Sigmoid colon (tissue), 7 donors: ENCODE measurements around the gene CALML3. TPM values are rescaled to one million over a fixed set of nuclear protein-coding genes. Genes with fewer than 3 reads are reported as not detected.
A peak's percentile ranks its signal among the peaks of the same experiment; 100 is the strongest.

ENCODE experiments used
- DNase-seq: peaks from one replicate; pipeline ENCODE4 v3.0.0-alpha.2; 2019
- H3K27ac ChIP-seq, 4 donors: fragments of 200-600 bp; sonication (generic); one replicate each; pipeline ENCODE4 v1.5.1; 2016 to 2019; ENCODE audit warnings: mild to moderate bottlenecking in 1 of 4
- H3K27me3 ChIP-seq, 3 donors: fragments of 200-600 bp; sonication (generic); one replicate each; pipeline ENCODE4 v1.5.1; 2019; ENCODE audit warnings: mild to moderate bottlenecking in 1 of 3
- H3K36me3 ChIP-seq, 4 donors: fragments of 200-600 bp; sonication (generic); one replicate each; pipeline ENCODE4 v1.5.1; 2016 to 2019
- H3K4me1 ChIP-seq, 4 donors: fragments of 200-600 bp; sonication (generic); one replicate each; pipeline ENCODE4 v1.5.1; 2017 to 2019
- H3K4me3 ChIP-seq, 4 donors: fragments of 200-600 bp; sonication (generic); one replicate each; pipeline ENCODE4 v1.5.1; 2017 to 2019; ENCODE audit warnings: mild to moderate bottlenecking in 2 of 4, moderate library complexity in 1 of 4
- H3K9me3 ChIP-seq, 4 donors: fragments of 200-600 bp in 3 of 4; sonication (generic) in 3 of 4; one replicate each; pipeline versions ENCODE4 v1.5.1 to v1.6.1; 2013 to 2019
- EP300 ChIP-seq, 4 donors: sonication (generic); formaldehyde crosslinking; IDR thresholded peaks; one replicate each; pipeline ENCODE4 v1.6.1; 2017; ENCODE audit warnings: antibody characterized with exemption in 4 of 4
- POLR2A ChIP-seq, 2 donors: fragments of 450-650 bp; IDR thresholded peaks; one replicate each; pipeline ENCODE4 v1.6.1; 2016; ENCODE audit warnings: antibody characterized with exemption in 2 of 2, mild to moderate bottlenecking in 2 of 2, moderate library complexity in 2 of 2
- POLR2AphosphoS5 ChIP-seq, 4 donors: sonication (generic); formaldehyde crosslinking; IDR thresholded peaks; one replicate each; pipeline ENCODE4 v1.6.1; 2017; ENCODE audit warnings: antibody characterized with exemption in 4 of 4
- WGBS, 2 donors: extraction: QIAGEN DNeasy Blood & Tissue Kit; methylation state at CpG; one replicate each; pipeline ENCODE4 v1.1.7; 2013; 5-methylcytosine and 5-hydroxymethylcytosine counted together
- intact Hi-C: fragments of 100-400 bp; cut with DNase I; formaldehyde crosslinking; loops from one replicate; pipeline ENCODE4 v1.15.1; 2023
- polyA plus RNA-seq, 3 donors: library from polyadenylated mRNA; stranded (reverse); fragments of 200-250 nt; gene quantifications; one replicate each; pipeline ENCODE4 v1.2.3, GENCODE V29; 2013
- total RNA-seq, 4 donors: library from RNA; depleted of rRNA; stranded (reverse); fragments of >200 nt; gene quantifications; one replicate each; pipeline ENCODE4 v1.1.0, GENCODE V29; 2016
- TF ChIP-seq, protein P1 (sequence below), 4 experiments: fragments of 450-650 bp in 3 of 4; fragments of 200-600 bp in 1 of 4; IDR thresholded peaks; one replicate each; pipeline ENCODE4 v1.5.1; 2016 to 2019; ENCODE audit warnings: antibody characterized with exemption in 4 of 4, mild to moderate bottlenecking in 3 of 4, moderate library complexity in 2 of 4
- donor health status: healthy with polysubstance abuse.
- donor health status: Bipolar disorder and iron deficiency.
- donor health status: healthy.

The CALML3 gene
- total and polyA plus RNA-seq, 7 donors: 0.15 TPM; not detected in 6

DNA sequence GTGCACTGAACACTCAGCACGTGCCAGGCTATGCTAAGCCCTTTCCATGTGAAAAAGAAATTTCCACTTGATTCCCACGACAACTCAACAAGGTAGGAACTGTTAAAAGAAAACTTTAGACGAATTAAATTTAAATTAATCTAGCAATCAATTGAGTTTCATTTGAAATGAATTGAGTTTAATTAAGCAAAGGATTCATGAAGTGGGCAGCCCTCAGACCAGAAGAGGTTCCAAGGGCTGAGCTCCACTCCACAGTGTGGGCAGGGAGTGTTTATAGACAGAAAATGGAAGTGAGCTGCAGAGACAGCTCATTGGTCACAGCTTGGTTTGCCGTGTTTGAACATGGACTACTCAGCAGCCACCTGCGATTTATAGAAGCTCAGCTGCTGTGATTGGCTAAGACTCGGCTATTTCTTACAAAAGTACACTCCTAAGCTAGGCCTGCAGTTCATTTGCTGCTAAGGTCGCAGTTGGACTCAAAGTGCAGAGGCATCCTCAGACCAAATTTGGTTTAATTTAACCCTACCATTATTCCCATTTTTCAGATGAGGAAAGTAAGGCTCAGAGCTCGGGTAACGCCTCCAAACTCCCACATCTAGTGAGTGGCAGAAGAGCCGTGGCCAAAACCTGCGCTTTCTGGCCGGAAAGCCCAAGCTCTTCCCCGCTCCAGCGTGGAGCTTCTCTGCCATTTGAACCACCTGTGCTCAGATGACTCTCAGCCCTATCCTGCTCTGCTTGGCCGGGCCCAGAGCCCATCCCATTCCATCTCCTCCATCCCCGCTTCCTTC lies 24.9 kb downstream of the CALML3 start:
- Histone ChIP-seq H3K27ac (peak overlapping the region; percentile 8 to 82 (median 80)), H3K4me3 (no peak overlapping the region), H3K4me1 (peaks cover 0 to 65% (median 53%) of the 10 kb centered on the region in 4 donors), H3K36me3 (no peaks in the 10 kb centered on the region), H3K9me3 (no peaks in the 10 kb centered on the region), H3K27me3 (no peaks in the 10 kb centered on the region)
- TF ChIP-seq POLR2AphosphoS5 (IDR thresholded peaks at IDR 0.05) (no peak), EP300 (IDR thresholded peaks at IDR 0.05) (no peak), POLR2A (IDR thresholded peaks at IDR 0.05) (no peak)
- TF ChIP-seq, protein P1, sequence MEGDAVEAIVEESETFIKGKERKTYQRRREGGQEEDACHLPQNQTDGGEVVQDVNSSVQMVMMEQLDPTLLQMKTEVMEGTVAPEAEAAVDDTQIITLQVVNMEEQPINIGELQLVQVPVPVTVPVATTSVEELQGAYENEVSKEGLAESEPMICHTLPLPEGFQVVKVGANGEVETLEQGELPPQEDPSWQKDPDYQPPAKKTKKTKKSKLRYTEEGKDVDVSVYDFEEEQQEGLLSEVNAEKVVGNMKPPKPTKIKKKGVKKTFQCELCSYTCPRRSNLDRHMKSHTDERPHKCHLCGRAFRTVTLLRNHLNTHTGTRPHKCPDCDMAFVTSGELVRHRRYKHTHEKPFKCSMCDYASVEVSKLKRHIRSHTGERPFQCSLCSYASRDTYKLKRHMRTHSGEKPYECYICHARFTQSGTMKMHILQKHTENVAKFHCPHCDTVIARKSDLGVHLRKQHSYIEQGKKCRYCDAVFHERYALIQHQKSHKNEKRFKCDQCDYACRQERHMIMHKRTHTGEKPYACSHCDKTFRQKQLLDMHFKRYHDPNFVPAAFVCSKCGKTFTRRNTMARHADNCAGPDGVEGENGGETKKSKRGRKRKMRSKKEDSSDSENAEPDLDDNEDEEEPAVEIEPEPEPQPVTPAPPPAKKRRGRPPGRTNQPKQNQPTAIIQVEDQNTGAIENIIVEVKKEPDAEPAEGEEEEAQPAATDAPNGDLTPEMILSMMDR (IDR thresholded peaks at IDR 0.05): no peak
- 79 to 92% methylated on average over 16 of the region's 16 CpGs for WGBS, 2 donors
- peak; percentile 43 for DNase-seq
- intact Hi-C loops: loop anchor here (5.0 kb wide), 2 partner anchors 73 to 82 kb away; no protein-coding TSS in a partner anchor

DNA sequence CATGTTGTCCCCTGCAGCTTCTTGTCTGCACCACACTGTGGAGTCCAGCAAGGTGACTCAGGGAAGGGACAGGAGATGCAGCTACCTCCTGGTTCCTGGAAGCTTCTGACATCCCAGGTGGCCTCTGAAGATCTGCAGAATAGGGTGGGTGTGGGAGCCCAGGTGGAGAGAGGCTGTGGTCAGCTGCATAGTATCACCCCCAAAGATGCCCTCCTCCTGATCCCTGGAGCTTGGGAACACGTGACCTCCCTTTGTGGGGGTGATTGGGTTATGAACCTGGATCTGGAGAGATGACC lies 25.4 kb downstream of the CALML3 start:
- DNase-seq: no peak
- Histone ChIP-seq H3K36me3 (no peaks in the 10 kb centered on the region), H3K27me3 (no peaks in the 10 kb centered on the region), H3K4me1 (peaks cover 0 to 69% (median 58%) of the 10 kb centered on the region in 4 donors), H3K27ac (peak overlapping the region in 1 of 4 donors; percentile 80), H3K4me3 (no peak overlapping the region), H3K9me3 (no peaks in the 10 kb centered on the region)
- TF ChIP-seq POLR2AphosphoS5 (IDR thresholded peaks at IDR 0.05) (no peak), POLR2A (IDR thresholded peaks at IDR 0.05) (no peak), EP300 (IDR thresholded peaks at IDR 0.05) (no peak)
- TF ChIP-seq, protein P1 (IDR thresholded peaks at IDR 0.05): no peak
- intact Hi-C loops: no loop called here
- WGBS, 2 donors: 92% methylated on average over 1 of the region's 1 CpG

DNA sequence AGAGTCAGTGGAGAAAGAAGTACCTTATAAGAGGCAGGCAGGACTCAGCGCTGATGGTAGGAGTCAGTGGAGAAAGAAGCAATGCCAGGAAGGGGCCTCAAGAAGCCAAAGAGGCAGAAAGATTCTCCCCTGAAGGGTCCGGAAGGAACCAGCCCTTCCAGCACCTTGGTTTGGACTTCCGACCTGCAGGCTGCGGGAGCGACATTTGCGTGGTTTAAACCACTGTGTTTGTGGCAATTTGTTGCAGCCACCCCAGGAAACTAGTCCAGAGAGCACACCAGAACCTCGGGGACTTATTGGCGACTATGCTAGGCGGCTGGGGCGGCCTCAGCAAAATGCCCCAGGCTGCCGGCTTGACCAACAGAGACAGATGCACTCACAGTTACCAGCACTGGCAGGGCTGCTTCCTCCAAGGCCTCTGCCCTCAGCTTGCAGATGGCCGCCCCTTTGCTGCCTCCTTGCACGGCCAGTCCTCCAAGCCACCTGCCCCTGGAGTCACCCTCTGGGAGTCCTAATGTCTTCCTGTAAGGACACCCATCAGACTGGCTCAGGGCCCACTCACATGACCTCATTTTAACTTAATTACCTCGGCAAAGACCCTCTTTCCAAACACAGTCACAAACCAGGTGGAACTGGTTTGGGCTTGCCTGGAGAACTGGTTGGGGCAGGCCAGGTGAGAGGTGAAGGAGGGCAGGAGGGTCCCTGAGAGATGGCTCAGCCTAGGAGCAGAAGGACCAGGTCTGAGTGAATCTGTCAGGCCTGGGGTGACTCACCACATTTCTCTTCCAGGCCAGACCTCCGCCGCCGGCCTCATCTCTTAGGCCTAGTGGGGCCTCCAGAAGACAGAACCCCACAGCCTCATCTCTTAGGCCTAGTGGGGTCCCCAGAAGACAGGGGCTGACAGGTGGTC lies 26.1 kb downstream of the CALML3 start:
- 87 to 89% methylated on average over 17 of the region's 17 CpGs for WGBS, 2 donors
- H3K9me3 ChIP-seq: no peaks in the 10 kb centered on the region
- no peak for TF ChIP-seq POLR2AphosphoS5 (IDR thresholded peaks at IDR 0.05)
- TF ChIP-seq, protein P1 (IDR thresholded peaks at IDR 0.05): no peak
- TF ChIP-seq POLR2A (IDR thresholded peaks at IDR 0.05): no peak
- H3K36me3 ChIP-seq: no peaks in the 10 kb centered on the region
- peak; percentile 52 for DNase-seq
- peaks cover 0 to 69% (median 58%) of the 10 kb centered on the region in 4 donors for H3K4me1 ChIP-seq
- no peaks in the 10 kb centered on the region for H3K27me3 ChIP-seq
- peak overlapping the region; percentile 17 to 80 (median 51) for H3K27ac ChIP-seq
- intact Hi-C loops: no loop called here
- no peak overlapping the region for H3K4me3 ChIP-seq

DNA sequence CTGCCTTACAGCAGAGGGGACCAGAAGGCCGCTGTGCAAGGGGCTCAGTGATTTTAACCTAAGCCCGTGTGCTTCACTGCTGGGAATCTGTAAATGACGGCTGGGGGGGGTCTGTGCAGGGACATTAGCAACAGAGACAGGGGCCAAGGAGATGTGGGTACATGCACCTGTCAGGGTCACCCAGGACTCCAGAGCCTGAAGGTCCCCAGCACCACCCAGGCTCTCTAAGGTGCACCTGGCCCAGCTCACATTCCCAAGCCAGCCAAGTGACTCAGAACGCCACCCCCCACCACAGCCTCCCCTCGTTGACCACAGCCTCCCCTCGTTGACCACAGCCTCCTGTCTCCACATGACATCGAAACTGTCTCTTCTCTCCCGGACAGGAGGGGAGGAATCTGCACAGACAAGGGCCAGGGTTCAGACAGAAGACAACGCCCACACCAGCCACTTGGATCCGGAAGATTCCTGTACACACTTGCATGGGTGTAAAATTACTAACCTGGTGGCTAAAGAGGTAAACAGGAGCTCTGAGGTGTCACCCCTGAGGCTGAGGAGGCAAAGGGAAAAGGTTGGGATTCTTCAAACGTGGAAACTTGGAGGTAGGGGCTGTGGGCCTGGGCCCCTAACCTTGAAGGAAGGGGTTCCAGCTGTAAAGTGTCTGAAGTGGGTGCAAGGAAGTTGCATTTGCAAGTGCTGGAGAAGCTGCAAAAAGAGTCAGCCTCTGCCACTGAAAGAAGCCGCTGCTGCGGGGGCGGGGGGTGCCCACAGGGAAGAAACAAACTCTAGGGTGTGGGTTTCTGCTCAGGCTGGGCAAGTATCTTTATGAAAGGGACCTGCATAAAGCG lies 27.0 kb downstream of the CALML3 start:
- intact Hi-C loops: no loop called here
- Histone ChIP-seq H3K27me3 (no peaks in the 10 kb centered on the region), H3K9me3 (no peaks in the 10 kb centered on the region), H3K4me1 (peaks cover 0 to 69% (median 58%) of the 10 kb centered on the region in 4 donors), H3K4me3 (no peak overlapping the region), H3K36me3 (no peaks in the 10 kb centered on the region), H3K27ac (peak overlapping the region; percentile 61 to 83 (median 78))
- peak; percentile 57 for DNase-seq
- TF ChIP-seq POLR2AphosphoS5 (IDR thresholded peaks at IDR 0.05): no peak
- 26 to 52% methylated on average over 15 of the region's 15 CpGs for WGBS, 2 donors
